GM19372 (cell line): ENCODE results near the gene PTPRG.

Experiments
- ATAC-seq: cut with Tn5 transposase; IDR thresholded peaks from one replicate; pipeline ENCODE4 v1.9.1; 2021; ENCODE audit warnings: mild to moderate bottlenecking, low read depth, moderate library complexity; ENCODE audit not compliant: unreplicated experiment

PTPRG gene

DNA sequence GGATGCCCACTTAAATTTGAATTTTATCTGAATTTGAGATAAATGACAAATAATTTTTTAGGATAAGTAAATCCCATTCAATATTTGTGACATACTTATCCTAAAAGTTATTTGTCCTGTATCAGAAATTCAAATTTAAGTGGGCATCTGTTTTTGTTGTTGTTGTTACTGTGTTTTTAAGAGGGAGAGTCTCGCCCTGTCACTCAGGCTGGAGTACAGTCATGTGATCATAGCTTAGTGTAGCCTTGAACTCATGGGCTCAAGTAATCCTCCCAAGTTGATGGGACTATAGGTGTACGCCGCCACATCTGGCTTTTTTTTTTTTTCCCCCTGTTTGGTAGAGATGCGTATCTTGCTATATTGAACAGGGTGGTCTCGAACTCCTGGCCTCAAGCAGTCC lies 283.0 kb downstream of the PTPRG start:
- no peak for ATAC-seq

DNA sequence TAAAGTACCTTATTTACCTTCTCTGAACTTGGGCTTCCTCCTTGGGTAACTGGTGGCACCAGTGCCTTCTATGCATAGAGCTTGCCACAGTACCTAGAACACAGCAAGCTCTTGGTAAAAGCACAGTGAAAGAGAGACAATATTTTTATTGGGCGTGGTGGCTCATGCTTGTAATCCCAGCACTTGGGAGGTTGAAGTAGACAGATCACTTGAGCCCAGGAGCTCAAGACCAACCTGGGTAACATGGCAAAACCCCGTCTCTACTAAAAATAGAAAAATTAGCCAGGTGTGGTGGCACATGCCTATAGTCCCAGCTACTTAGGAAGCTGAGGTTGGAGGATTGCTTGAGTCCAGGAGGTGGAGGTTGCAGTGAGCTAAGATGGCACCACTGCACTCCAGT lies 285.1 kb downstream of the PTPRG start:
- no peak for ATAC-seq

DNA sequence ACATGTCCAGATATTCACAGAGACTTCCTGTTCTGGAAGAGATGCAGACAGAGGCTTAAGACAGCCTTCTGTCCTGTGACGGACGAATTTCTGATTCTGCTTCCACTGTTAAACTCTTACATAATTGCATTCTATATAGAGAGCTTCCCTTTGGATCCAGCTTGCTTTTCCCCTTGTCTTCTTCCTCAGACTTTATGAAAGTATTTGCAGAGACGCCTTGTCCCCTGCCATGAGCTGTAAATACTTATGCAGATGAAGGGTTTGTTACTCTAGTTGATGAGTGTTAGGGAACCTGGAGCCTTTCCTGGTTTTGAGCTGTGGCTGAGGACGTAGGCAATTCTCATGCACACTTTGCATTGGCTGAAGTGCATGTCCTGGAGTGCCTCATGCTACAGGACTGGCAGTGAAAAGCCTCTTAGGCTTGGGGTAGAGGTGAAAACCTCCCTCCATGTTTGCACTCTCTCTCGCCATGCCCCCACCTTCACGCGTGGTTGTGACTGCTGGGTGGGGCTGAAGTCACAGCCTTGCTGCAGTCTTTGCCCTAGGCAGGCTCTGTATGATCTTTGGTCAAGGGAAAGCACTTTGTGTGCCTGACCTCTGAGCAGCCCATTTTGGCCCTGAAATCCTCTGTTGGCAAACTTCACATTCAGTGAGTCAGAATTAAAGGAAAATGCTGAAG lies 286.6 kb downstream of the PTPRG start:
- ATAC-seq = no peak

- ATAC-seq = no peak
These were observed 287.5 kb downstream of the PTPRG start for GRCh38 chr3:61848885-61849284.

GRCh38 chr3:61853912-61854311 lies 292.5 kb downstream of the PTPRG start:
- no peak for ATAC-seq

- no peak for ATAC-seq
These were observed 293.8 kb downstream of the PTPRG start for GRCh38 chr3:61855211-61855610.

GRCh38 chr3:61857297-61857696 lies 295.9 kb downstream of the PTPRG start:
- no peak for ATAC-seq

DNA sequence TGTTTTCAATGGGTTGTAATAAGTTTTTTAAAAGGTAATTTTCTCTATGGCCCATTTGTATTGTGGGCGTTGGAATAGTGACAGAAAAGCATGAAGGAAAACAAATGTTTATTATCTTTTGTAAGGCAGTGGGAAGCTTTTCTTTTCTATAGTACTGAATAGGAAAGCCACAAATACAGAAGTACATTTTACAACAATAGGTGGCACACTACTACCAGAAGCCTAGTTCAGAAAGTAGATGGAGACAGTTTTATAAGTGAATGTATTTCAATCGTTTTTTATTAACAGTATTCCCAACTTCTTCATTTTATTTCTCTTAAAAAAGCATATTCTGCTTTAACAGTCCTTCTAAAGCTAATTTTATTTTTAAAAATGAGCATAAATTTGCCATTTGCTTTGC lies 296.7 kb downstream of the PTPRG start:
- no peak for ATAC-seq

DNA sequence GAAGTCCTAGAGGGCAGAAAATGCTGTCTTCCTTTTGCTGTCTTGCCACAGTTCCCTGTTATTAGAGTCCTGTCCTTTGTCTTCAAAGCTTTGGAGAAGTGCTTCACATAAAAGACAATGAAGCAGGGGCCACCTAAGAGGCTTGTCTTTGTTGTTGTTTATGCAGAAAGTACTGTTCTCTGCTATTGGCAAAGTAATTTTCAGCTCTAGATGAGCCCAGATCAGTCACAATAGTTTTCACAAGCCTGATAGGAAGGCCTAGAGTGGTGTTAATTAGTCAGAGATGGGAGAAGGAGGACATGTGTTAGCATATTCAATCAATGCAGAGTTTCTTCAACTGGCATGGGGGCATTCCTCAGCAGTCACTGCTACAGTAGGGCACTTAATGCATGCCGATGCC lies 300.0 kb downstream of the PTPRG start:
- no peak for ATAC-seq

- no peak for ATAC-seq
These were observed 301.4 kb downstream of the PTPRG start for GRCh38 chr3:61862614-61863289.

DNA sequence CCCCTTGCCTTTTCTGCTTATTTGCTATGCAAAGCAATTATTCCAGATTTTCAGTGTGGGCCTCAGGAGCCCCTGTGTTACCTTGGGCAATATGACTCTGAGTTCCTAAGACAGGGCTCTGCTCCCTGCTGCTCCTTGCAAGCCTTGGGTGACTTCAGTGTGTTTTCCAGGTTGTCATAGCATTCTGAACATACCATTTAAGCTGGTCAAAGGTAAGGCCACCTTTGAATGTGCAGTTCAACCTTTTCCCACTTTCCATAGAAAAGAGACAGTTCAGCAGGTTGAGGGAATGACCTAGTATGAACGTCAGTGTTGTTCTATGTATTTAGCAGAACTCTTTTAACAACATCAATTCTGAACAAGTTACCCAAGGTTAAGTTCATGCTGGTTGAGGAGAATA lies 302.2 kb downstream of the PTPRG start:
- ATAC-seq = no peak

- no peak for ATAC-seq
These were observed 303.5 kb downstream of the PTPRG start for GRCh38 chr3:61864886-61865285.

DNA sequence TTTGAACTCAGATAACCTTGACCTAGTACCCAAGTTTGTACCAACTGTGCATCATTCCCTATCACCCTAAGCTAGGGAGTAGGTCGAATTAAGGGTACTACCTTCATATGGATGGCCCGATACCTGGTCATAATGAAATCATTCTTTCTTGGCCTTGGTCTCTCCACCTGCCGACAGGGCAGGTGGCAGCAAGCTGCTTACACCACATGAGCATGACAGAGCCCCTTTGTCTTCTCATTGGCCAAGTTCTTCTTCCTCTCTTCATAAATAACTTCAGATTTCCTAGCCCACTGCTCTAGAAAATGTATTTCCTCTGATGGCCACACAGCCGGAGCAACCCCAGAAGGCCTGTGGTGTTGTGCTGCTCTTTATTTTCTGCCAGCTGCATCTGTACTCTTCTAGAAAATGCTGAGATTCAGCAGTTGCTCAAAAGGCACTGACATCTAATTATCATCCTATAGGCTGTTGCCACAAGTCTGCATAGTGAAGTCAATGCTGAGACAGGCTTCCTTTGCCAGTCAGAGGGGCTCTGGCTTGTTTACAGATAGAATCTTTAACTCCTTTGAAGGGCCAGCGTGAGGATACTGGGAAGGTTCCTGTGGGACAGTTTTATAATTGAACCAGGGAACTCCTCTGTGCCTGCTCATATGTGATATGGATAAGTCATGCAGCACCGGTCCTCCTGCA lies 304.2 kb downstream of the PTPRG start:
- no peak for ATAC-seq

- no peak for ATAC-seq
These were observed 304.8 kb downstream of the PTPRG start for GRCh38 chr3:61866153-61866542.

GRCh38 chr3:61866961-61867461 lies 305.6 kb downstream of the PTPRG start:
- ATAC-seq = no peak

- ATAC-seq = no peak
These were observed 307.1 kb downstream of the PTPRG start for GRCh38 chr3:61868499-61868898.

DNA sequence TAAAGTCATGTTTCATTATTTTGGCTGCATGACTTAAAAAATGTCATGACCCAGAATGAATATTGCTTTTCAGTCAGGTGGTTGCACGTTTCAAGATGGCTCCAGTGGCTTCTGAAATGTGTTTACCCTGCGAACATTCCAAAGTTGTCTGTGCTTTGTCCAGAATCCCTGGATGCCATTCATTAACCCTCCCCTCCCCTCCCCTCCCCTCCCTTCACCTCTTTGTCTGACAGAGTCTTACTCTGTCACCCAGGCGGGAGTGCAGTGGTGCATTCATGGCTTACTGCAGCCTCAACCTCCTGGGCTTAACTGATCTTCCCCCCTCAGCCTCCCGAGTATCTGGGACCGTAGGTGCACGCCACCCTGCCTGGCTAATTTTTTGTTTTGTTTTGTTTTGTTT lies 308.0 kb downstream of the PTPRG start:
- ATAC-seq = no peak

DNA sequence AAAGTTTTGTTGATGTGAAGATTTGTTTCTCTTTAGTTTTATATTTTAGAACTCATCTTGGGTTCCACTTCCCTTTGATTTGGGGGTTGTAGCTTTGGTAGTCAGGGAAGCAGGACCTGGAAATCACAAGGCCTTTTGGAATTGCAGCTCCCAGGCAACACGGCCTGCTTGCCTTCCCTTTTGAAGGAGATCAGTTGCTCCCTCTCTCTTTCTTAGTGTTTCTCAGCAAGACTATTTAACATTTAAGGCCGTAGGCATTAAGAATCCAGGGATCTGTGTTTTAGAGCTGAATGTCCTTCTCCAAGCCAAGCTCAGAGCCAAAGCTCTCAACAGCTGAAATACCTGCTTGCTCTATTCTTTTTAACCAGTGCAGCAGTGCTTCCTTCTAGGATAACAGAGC lies 310.3 kb downstream of the PTPRG start:
- ATAC-seq = no peak

GRCh38 chr3:61872077-61872706 lies 310.8 kb downstream of the PTPRG start:
- no peak for ATAC-seq

- no peak for ATAC-seq
These were observed 313.9 kb downstream of the PTPRG start for GRCh38 chr3:61875046-61875844.
